Epithelial cell of proximal tubule (primary cell): ENCODE results near the gene CRK. TPM values are rescaled to one million over a fixed set of nuclear protein-coding genes. Genes with fewer than 3 reads are reported as not detected.
"Not testable (repeated sequence)": the region's sequence is repeated elsewhere in the genome, so short reads cannot be mapped to it uniquely, and the experiment has no call there.

ENCODE experiments used
- DNase-seq: peaks from one replicate; pipeline ENCODE4 v3.0.0-alpha.2; 2011; ENCODE audit warnings: low read depth
- H3K4me3 ChIP-seq: 2 replicates; pipeline ENCODE4 v1.5.1; 2011; ENCODE audit warnings: low read depth, mild to moderate bottlenecking, low read length
- total RNA-seq: library from RNA; depleted of rRNA; stranded (reverse); fragments of >200 nt; gene quantifications from 2 replicates; pipeline ENCODE4 v1.2.3, GENCODE V29; 2015
- TF ChIP-seq, protein P1 (sequence below): conservative IDR thresholded peaks from 2 replicates; pipeline ENCODE4 v1.5.1; 2012; ENCODE audit warnings: low read depth, mild to moderate bottlenecking, low read length

The CRK gene
- total RNA-seq, 1 donor from 2014 or later = 57.1 TPM

DNA sequence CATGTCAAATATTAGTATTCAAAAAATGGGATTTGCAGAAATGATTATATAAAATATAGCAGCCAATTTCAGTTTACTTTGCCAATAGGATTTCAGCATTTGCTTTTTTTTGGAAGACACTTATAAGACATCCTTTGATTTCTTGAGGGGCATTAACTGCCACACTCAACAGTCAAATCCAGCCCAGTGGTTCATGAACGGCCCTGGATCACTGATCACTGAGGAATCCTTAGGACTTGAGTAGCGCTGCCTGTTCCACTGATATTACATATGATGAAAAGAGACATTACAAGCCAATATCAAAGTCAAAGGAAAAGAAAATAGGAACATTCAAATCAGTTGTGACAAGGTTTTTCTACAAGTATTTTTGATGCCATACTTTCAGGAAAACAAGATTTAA lies 35.1 kb downstream of the CRK start:
- TF ChIP-seq, protein P1, sequence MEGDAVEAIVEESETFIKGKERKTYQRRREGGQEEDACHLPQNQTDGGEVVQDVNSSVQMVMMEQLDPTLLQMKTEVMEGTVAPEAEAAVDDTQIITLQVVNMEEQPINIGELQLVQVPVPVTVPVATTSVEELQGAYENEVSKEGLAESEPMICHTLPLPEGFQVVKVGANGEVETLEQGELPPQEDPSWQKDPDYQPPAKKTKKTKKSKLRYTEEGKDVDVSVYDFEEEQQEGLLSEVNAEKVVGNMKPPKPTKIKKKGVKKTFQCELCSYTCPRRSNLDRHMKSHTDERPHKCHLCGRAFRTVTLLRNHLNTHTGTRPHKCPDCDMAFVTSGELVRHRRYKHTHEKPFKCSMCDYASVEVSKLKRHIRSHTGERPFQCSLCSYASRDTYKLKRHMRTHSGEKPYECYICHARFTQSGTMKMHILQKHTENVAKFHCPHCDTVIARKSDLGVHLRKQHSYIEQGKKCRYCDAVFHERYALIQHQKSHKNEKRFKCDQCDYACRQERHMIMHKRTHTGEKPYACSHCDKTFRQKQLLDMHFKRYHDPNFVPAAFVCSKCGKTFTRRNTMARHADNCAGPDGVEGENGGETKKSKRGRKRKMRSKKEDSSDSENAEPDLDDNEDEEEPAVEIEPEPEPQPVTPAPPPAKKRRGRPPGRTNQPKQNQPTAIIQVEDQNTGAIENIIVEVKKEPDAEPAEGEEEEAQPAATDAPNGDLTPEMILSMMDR = no peak
- no peak for DNase-seq
- H3K4me3 ChIP-seq = no peak overlapping the region

DNA sequence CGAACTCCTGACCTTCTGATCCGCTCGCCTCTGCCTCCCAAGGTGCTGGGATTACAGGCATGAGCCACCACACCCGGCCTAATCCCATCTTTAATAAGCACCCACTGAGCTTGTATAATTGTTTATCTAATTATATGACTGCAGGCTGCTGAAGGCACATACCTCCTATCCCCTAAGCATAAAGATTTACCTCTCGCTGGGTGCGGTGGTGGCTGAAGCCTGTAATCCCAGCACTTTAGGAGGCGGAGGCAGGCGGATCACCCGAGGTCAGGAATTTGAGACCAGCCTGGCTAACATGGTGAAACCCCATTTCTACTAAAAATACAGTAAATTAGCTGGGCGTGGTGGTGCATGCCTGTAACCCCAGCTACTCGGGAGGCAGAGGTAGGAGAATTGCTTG lies 35.9 kb downstream of the CRK start:
- TF ChIP-seq, protein P1 = no peak
- no peak overlapping the region for H3K4me3 ChIP-seq
- no peak for DNase-seq

DNA sequence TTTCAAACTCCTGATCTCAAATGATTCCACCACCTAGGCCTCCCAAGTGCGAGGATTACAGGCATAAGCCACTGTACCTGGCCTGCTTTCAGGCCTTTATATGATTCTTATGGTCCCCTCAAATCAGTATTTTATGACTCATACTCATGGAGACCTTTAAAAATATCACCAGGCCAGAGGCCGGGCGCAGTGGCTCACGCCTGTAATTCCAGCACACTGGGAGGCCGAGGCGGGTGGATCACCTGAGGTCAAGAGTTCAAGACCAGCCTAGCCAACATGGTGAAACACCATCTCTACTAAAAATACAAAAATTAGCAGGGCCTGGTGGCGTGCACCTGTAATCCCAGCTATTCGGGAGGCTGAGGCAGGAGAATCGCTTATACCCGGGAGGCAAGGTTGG lies 37.6 kb downstream of the CRK start:
- H3K4me3 ChIP-seq, DNase-seq: not testable (repeated sequence)

DNA sequence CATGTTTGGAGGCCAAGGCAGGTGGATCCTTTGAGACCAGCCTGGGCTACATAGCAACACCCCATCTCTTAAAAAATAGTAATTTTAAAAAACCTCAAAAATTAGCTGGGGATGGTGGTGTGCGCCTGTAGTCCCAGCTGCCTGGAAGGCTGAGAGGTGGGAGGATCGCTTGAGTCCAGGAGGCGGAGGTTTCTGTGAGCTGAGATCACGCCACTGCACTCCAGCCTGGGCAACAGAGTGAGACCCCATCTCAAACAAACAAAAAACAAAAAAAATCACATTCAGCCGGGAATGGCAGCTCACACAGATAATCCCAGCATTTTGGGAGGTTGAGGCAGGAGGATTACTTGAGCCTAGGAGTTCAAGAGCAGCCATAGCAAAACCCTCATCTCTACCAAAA lies 39.6 kb downstream of the CRK start:
- TF ChIP-seq, protein P1 = no peak
- H3K4me3 ChIP-seq = no peak overlapping the region
- no peak for DNase-seq

DNA sequence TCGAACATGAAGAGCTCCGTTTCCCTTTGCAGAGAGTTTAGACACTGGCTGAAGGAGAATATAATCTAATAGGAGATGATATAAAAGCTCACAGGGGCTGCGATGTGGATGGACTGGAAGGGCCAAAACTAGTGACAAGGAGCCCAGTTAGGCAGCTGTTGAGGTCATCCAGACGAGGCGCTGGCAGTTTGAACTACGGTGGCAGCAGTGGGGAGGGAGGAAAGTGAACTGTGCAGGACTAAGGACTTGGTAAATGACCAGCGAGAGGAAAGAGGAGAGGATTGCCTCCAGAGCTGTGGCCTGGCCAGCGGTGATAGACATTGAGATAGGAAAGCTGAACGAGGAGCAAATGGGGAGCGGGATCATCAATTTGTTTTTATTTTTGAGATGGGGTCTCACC lies 41.4 kb downstream of the CRK start:
- no peak for DNase-seq
- H3K4me3 ChIP-seq = no peak overlapping the region
- TF ChIP-seq, protein P1 = no peak

DNA sequence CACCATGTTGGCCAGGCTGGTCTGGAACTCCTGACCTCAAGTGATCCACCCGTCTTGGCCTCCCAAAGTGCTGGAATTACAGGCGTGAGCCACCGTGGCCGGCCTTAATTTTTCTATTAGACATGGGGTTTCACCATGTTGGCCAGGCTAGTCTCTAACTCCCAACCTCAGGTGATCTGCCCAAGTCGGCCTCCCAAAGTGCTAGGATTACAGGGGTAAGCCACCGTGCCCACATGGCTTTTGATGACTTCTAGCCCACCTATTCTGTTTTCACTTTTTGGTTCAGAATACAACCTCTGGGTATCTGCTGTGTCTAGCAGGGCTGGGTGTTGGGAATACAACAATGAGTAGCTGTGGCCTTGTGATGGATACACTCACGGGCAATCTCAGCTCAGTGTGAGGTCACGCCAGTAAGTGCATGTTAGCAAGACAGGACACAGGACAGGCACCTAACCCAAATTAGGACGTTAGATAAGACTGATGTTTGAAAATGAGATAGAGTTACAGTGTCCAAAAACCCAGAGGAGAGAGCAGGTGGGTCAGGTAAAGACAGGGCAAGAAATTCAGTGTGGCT lies 41.9 kb downstream of the CRK start:
- DNase-seq = no peak
- TF ChIP-seq, protein P1 = no peak
- H3K4me3 ChIP-seq = no peak overlapping the region

DNA sequence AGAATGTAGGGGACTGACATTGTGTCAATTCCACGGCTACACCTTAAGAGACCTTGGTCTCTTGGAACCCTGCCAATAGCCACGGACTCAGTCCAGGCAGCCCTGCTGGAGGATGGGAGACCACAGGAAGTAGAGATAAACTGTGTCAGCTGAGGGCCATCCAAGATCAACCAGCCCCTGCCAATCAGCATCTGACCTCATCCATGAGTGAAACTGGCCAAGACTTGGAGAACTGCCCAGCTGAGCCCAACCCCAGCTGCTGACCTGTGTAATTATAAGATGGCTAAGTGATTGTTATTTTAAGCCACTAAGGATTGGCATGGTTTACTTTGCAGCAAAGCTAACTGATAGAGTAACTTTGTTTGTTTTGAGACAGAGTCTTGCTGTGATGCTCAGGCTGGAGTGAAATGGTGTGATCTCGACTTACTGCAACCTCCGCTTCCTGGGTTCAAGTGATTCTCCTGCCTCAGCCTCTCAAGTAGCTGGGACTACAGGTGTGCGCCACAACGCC lies 42.7 kb downstream of the CRK start:
- TF ChIP-seq, protein P1 = no peak
- no peak overlapping the region for H3K4me3 ChIP-seq
- peak; percentile 79 for DNase-seq
